Left colon (tissue), 2 donors: ENCODE results near the gene ASB13. TPM values are rescaled to one million over a fixed set of nuclear protein-coding genes. Genes with fewer than 3 reads are reported as not detected.
"Not testable (repeated sequence)": the region's sequence is repeated elsewhere in the genome, so short reads cannot be mapped to it uniquely, and the experiment has no call there.

Experiments used
- ATAC-seq: fragments of 200-7000 bp; cut with Tn5 transposase; one replicate; pipeline ENCODE4 v1.9.1; 2020; ENCODE audit warnings: mild to moderate bottlenecking, moderate library complexity
- DNase-seq, 2 donors: peaks; one replicate each; pipeline ENCODE4 v3.0.0-alpha.2; 2020
- intact Hi-C, 2 donors: fragments of 100-400 bp; cut with DNase I in 1 of 2; cut with micrococcal nuclease in 1 of 2; formaldehyde crosslinking; loops; one replicate each; pipeline versions ENCODE4 v1.11.2 to v1.14.0; 2022; cut with DNase I, micrococcal nuclease
- total RNA-seq, 2 donors: library from RNA; stranded (reverse); fragmentation: NEBNext Ultra II Directional; extraction: Animal tissue kit (Norgen Biotek cat#: 25700); gene quantifications; one replicate each; pipeline ENCODE4 v1.2.1, GENCODE V29; 2021
- donor health status: DM: no; HTN: no; CAD: no.
- donor health status: DM: yes; HTN: yes; CAD: no.

The ASB13 gene
- total RNA-seq, 2 donors from 2014 or later: 50.7 to 56.3 TPM

DNA sequence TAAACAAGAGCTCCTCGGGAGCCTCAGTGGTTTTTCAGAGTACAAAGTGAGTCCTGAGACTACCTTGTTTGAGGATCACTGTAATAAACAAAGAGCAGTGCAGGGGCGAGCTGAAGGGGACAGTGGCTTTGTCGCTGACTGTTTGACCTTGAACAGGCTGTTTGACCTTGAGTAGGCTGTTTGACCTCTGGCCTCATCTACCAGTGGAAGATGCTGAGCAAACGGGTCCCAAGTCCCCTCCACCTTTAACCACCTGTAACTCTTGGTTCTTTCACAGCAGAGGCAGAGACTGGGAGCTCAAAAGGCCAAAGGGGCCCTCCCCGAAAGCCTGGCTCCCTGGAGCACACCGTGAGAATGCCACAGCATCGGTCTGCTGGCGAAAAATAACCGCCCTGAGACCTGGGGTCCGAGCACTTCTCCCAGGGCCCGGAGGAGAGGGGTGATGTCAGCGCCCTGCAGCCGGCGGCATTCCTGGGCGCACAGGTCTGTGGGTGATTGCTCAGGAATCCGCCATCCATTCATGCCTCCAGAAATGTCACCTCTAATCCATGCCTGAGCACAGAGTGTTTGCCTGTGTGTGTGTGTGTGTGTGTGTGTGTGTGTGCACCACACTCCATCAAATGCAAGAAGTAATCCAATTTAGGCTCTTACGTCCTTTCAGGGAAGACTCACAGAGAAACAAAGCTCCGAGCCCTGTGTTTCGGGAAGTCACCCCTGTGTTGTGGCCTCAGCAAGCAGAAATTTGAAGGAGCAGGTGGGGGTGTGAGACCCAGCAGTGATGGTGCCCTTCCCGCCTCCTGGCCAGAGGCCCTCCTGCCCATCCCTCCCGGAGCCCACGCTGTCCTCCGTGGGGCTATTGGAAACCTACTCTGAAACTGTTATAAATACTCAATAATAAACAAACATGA, 66.5 kb downstream of the ASB13 start:
- intact Hi-C loops: no loop called here
- ATAC-seq: no peak
- DNase-seq: no peak

DNA sequence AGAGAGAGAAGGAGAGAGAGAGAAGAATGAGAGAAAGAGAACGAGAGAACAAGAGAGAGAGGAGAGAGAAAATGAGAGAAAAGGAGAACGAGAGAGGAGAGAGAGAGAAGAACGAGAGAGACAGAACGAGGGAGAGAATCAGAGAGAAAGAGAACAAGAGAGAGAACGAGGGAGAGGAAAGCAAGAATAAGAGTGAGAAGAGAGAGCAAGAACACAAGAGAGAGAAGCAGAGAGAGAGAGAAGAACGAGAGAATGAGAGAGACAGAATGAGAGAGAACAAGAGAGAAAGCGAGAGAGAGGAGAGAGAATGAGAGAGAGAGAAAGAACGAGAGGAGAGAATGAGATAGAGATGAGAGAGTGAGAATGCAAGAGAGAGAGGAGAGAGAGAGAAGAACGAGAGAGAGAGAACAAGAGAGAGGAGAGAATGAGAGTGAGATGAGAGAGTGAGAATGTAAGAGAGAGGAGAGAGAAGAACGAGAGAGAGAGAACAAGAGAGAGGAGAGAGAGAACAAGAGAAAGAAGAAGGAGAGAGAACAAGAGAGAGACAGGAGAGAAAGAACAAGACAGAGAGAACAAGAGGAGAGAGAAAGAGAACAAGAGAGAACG, 68.2 kb downstream of the ASB13 start:
- DNase-seq (no peak), ATAC-seq (no peak)
- intact Hi-C loops: no loop called here

- intact Hi-C loops: no loop called here
- no peak for DNase-seq
- ATAC-seq: no peak
These were observed 69.6 kb downstream of the ASB13 start for GRCh38 chr10:5596611-5597341.

DNA sequence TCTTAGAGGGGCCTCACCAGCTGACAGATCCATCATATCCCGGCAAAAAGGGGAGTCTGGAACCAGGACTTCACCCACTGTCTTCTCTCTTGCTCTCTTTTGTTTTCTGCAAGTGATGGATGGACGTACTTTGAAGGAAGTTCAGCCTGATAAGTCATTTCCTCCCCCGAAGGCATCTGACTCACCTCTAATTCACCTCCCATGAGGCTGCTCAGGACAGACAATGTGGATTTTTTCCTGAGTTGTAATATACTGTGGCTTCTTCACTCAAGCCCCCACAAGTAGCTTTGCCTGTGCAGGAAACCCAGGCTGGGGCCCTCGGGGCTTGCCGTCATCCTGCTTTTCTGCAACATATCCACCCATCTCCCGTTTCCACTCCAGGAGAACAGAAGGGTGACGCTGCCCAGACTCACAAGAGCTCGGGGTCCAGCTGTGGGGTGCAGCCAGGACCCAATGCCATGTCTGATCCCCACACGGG, 70.4 kb downstream of the ASB13 start:
- DNase-seq (no peak), ATAC-seq (no peak)
- intact Hi-C loops: no loop called here

- ATAC-seq (no peak), DNase-seq (no peak)
- intact Hi-C loops: no loop called here
These were observed 70.8 kb downstream of the ASB13 start for GRCh38 chr10:5595591-5595990.

DNA sequence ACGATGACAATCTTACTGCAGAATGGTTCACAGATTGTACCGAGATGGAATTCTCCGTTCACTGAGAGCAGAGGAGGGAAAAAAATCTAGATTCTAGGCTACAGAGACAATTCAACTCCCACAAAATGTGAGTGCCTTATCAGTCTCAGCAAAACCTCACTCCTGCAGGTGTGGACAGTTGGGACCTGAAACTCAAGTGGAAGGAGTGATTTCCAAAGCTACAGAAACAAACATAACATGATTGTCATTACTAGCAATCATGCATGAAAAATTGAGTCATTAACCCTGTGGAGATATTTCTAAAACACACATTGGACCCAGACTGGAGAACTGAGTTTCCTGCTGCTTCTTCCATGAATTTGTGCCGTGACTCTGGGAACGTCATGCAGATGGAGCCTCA, 71.3 kb downstream of the ASB13 start:
- intact Hi-C loops: no loop called here
- no peak for ATAC-seq

DNA sequence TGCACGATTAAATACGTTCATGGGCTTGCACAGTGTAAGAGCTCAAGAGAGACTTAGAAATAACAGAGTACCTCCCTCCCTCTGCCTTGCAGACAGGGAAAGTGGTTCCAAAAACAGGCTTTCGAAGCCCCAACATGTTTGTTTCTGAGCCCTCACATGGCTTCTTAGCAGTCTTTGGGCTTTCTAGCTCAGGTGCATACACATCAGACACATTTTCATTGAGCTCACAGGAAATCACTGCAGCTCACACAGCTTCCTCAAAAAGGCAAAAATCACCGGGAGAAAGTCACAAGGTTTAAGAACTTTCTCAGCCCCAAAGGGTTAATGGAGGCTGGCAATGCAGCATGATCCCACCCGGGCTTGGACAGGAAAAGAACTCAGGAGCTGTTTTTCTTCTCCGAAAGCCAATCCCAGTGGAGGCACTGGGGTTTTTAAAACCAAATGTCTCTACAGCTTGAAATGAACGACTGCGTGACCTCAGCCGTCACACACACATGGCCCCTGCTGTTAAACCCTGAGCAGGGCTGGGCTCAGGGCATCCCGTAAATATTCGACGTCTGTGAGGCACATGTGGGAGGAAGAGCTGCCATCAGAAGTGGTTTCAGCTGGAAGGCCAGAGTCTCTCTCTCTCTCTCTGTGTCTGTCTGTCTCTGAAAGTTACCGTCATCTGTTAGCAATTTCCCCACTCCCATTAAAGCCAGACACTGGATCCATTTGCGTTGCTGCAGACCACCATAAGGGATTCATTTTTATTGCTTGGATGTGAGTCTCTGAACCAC, 71.9 kb downstream of the ASB13 start:
- DNase-seq: no peak
- no peak for ATAC-seq
- intact Hi-C loops: no loop called here

More for the DNA sequence above, 71.3 kb downstream of the ASB13 start:
- DNase-seq: no peak

GRCh38 chr10:5593347-5593746, 73.0 kb downstream of the ASB13 start:
- DNase-seq, intact Hi-C loops: not testable (repeated sequence)
- peak; percentile 61 for ATAC-seq

- DNase-seq (no peak), ATAC-seq (no peak)
- intact Hi-C loops: no loop called here
These were observed 74.3 kb downstream of the ASB13 start for GRCh38 chr10:5592070-5592469.

GRCh38 chr10:5591336-5591824, 75.0 kb downstream of the ASB13 start:
- no peak for ATAC-seq
- intact Hi-C loops: no loop called here
- no peak for DNase-seq

- no peak for DNase-seq
- intact Hi-C loops: no loop called here
- ATAC-seq: no peak
These were observed 75.6 kb downstream of the ASB13 start for GRCh38 chr10:5590816-5591215.

- DNase-seq: no peak
- intact Hi-C loops: no loop called here
- no peak for ATAC-seq
These were observed 76.5 kb downstream of the ASB13 start for GRCh38 chr10:5589661-5590511.

DNA sequence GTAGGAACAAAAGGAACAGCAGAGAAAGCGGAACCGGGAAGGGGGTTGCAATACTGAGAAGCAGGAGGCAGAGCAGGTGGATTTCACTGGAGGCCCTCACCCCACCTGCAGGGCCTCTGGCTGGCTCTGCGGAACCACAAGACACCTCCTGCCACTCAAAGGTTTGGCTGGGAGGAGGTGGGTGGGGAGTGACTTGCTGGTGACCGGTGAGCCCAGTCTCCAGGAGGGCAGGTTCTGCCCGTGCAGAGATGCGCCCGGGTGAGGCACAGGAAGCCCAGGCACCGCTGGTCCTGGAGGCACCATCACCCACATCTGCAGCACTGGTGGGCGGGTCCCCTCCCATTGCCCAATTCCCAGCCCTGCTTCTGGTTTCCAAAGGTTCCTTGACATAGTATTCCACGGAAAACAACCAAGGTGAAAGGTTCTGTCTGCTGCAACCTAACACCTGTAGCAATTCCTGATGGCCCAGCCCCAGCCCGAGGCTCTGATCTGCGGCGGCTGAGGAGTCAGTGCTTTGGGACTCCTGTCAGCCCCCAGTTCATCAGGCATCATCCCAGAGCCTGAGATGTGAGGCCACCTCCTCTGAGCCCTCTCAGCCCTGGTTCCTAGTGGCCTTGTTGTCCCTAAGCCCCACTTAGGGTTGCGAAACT, 77.3 kb downstream of the ASB13 start:
- no peak for DNase-seq

More for the DNA sequence above, 77.3 kb downstream of the ASB13 start:
- intact Hi-C loops: no loop called here
- ATAC-seq: no peak
